Memory B cell (primary cell): Measurements from ENCODE around the gene DOCK6.
"Not testable (repeated sequence)": the region's sequence is repeated elsewhere in the genome, so short reads cannot be mapped to it uniquely, and the experiment has no call there.

Source experiments
- ATAC-seq: fragments of 150-1000 bp; cut with Tn5 transposase; 2 replicates; pipeline ENCODE4 v1.10.0; 2021; ENCODE audit warnings: low read depth, mild to moderate bottlenecking, moderate library complexity
- DNase-seq, 2 donors: peaks; one replicate each; pipeline ENCODE4 v3.0.0; 2022; ENCODE audit warnings: low spot score in 2 of 2
- H3K27ac Mint-ChIP-seq: one replicate; pipeline ENCODE4 v1.8.0; 2022; ENCODE audit warnings: mild to moderate bottlenecking, moderate library complexity, mixed read lengths
- H3K27me3 Mint-ChIP-seq: one replicate; pipeline ENCODE4 v1.8.0; 2022; ENCODE audit warnings: mixed read lengths
- H3K36me3 Mint-ChIP-seq: one replicate; pipeline ENCODE4 v1.8.0; 2022; ENCODE audit warnings: mild to moderate bottlenecking, mixed read lengths
- H3K4me1 Mint-ChIP-seq: one replicate; pipeline ENCODE4 v1.8.0; 2022; ENCODE audit warnings: mixed read lengths
- H3K4me3 Mint-ChIP-seq: one replicate; pipeline ENCODE4 v1.8.0; 2022; ENCODE audit warnings: mild to moderate bottlenecking, moderate library complexity, mixed read lengths
- H3K9me3 Mint-ChIP-seq: one replicate; pipeline ENCODE4 v1.8.0; 2022; ENCODE audit warnings: mixed read lengths

Gene DOCK6

DNA sequence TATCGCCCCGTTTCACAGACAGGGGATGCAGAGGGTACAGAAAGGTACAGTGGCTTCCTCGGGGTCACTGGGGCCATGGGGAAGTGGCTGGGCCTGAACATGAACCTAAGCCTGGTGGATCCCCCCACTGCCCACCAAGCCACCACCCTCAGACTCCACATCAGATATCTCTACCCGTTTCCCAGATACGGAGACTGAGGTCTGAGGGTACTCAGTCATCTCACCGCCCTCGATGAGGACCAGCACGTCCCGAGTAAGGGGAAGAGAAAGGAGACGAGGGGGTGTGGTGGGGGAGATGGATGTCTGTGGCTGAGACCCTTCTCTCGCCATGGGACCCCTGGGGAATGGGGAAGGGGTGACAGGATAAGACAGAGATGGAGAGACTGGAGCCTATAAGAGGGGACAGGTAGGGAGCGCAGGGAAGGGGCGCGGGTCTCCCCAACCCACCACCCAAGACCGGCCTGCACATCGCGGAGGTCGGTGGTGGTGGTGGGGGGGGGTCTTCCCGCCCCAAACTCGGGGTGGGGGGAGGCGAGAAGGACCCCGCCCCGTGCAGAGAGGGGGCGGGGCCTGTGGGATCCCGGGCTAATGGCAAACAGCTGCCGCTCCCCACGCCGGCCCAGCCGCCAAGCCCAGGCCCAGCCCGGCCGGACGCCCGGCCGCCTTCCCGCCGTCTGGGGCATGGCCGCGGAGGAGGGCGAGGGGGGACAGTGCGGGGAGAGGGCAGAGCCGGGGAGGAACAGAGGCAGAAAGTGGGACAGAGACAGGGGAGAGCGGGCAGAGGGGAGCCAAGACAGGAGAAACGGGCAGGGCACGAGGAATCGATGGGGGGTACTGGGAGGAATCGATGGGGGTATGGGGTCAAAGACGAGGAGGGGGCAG, 65.7 kb downstream of the DOCK6 start:
- Mint-ChIP-seq H3K4me1 (peaks cover 13% of the 10 kb centered on the region), H3K27ac (no peak overlapping the region)
- ATAC-seq = no peak

DNA sequence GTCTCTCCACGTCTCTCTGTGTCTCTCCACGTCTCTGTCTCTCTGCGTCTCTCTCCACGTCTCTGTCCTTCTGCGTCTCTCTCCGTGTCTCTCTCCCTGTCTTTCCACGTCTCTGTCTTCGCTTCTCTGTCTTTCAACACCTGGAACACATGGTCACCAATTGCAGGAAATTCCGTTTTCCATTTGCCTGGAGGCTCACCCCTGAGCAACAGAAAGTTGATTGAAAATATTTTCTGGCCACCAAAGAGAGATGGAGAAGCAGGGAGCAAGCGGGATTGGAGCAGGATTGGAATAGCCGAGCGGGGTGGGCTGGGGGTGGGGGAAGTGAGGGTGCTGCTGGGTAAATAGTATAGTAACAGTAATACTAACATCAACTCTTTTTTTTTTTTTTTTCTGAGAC, 66.6 kb downstream of the DOCK6 start:
- Mint-ChIP-seq H3K4me1 (peaks cover 13% of the 10 kb centered on the region), H3K36me3 (peaks cover 1% of the 10 kb centered on the region), H3K27ac (no peak overlapping the region), H3K9me3 (no peaks in the 10 kb centered on the region), H3K4me3 (peak overlapping the region; percentile 9), H3K27me3 (peaks cover 16% of the 10 kb centered on the region)
- DNase-seq = no peak
- no peak for ATAC-seq

More for the DNA sequence above, 65.7 kb downstream of the DOCK6 start:
- Mint-ChIP-seq H3K36me3 (peaks cover 1% of the 10 kb centered on the region), H3K9me3 (no peaks in the 10 kb centered on the region), H3K27me3 (peaks cover 16% of the 10 kb centered on the region), H3K4me3 (peak overlapping the region; percentile 81)
- peak in 1 of 2 donors; percentile 32 for DNase-seq

DNA sequence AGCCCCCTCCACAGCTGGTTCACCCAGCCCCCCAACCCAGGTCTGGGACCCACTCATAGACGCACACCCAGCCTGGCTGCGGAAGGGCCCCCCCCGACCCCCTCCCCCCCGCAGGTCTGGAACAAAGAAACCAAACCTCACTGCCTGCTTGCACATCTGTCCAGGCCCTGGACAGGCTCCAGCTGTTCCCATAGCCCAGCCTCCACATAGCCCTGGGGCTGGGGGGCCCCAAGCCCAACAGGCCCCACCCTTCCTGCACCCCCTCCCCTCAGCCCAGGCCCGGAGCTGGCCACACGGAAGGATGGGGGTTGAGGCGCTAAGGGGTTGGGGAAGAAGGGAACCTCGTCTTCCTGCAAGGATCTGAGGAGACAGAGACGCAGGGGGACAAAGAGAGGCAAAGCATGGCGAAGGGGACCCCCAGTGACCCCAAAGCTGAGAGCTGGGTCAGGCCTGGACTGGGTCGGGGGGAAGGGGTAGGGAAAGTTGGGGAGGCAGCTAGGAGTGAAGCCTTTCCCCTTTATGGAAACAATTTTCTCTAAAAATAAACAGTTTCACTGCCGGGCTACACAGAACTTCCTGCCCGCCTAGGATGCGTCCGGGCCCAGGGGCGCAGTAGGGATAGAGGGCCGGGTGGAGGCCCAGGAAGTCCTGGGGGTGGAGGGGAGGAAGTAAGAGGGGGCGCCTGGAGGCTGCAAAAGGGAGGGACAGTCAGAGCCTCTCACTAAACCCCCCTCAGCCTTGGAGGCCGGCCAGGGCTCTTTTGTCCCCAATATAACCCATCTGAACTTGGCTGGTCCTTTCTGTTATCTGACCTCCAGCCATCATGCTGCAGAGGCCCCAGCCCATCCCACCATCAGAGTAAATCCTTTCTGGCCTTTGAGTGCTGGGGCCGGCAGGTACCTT, 67.4 kb downstream of the DOCK6 start:
- H3K9me3 Mint-ChIP-seq = no peaks in the 10 kb centered on the region
- peaks cover 13% of the 10 kb centered on the region for H3K4me1 Mint-ChIP-seq
- H3K4me3 Mint-ChIP-seq = no peak overlapping the region
- H3K27me3 Mint-ChIP-seq = peaks cover 16% of the 10 kb centered on the region
- peaks cover 1% of the 10 kb centered on the region for H3K36me3 Mint-ChIP-seq
- no peak overlapping the region for H3K27ac Mint-ChIP-seq
- ATAC-seq = no peak
- DNase-seq = no peak

DNA sequence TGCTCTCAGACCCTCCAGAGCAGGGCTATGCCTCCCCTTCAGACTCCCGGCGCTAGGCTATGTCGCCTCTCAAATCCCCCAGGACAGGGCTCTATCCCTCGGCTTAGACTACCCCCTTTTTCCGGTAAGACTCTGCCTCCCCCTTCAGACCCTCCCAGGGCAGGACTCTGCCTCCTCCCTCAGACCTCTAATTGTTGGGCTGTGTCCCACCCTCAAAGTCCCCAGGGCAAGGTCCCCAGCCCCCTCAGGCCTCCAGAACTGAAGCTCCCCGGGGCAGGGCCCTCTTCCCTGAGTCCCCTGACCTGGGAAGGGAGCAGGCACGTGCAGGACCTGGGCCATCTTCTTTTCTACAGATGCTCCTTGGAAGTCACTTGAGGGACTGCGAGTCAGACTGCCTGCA, 68.2 kb downstream of the DOCK6 start:
- no peak overlapping the region for H3K27ac Mint-ChIP-seq
- no peak overlapping the region for H3K4me3 Mint-ChIP-seq

DNA sequence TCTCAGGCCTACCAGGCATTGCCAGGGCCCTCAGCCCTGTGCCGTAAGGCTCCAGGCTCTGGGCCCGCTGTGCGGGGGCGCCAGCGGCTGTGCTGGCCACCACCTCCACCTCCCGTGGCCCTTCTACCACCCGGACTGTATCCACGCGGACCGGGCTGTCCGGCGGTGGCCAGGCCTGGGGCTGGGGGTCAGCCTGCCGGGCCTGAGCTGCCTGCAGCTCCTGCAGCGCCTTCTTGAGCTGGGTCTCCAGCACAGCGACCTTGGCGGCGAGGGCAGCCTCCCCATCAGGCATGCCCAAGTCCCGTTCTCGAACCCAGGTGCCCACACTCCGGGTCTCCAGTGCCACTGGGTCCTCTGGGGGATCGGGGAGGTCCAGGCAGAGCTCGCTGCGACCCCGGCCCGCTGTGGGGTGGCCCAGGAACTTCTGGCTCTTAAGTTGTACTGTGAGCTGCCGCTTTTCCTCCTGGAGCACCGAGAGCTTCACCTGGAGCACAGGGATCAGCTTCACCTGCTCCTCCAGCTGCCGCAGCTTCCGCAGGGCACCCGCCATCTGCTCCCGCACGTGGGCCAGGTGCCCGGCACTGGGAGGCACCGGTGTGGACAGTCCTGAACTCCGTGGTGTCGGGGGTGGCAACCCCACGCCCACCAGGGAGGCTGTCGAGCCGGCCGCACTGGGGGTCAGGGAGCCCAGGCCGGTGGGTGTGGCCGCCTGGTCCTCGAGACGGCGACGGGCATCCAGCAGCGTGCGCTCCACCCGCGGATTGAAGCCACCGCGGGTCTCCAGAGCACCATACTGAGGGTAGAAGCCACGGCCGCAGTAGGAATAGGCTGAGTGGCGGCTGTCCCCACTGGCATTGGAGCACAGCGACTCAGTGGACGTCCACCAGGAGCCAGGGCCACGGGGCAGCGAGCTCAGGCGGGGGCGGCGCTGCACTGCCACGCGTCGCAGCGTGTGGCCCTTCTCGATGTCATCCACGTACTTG, 69.1 kb downstream of the DOCK6 start:
- no peak for ATAC-seq
- H3K4me1 Mint-ChIP-seq = peaks cover 13% of the 10 kb centered on the region
- peaks cover 1% of the 10 kb centered on the region for H3K36me3 Mint-ChIP-seq
- H3K4me3 Mint-ChIP-seq = no peak overlapping the region
- H3K27me3 Mint-ChIP-seq = peaks cover 16% of the 10 kb centered on the region
- no peak overlapping the region for H3K27ac Mint-ChIP-seq
- H3K9me3 Mint-ChIP-seq = no peaks in the 10 kb centered on the region
- DNase-seq = no peak

More for the DNA sequence above, 68.2 kb downstream of the DOCK6 start:
- Mint-ChIP-seq H3K4me1 (peaks cover 13% of the 10 kb centered on the region), H3K27me3 (peaks cover 16% of the 10 kb centered on the region), H3K36me3 (peaks cover 1% of the 10 kb centered on the region), H3K9me3 (no peaks in the 10 kb centered on the region)
- DNase-seq = no peak
- ATAC-seq = no peak

DNA sequence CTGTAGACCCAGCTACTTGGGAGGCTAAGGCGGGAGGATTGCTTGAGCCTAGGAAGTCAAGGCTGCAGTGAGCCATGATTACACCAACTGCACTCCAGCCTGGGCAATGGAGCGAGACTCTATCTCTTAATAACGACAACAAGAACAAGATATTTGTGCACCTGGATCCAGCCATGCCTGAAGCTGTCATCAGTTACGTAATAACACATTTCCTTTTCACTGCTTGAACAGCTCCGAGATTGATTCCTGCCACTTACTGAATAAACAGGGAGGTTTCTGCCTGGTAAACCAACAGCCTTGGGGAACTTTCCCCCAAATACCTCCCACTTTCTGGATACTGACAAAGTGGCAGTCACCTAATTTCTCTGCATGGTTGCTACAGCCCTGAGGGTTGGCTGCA, 70.4 kb downstream of the DOCK6 start:
- Mint-ChIP-seq H3K36me3 (peaks cover 1% of the 10 kb centered on the region), H3K27ac (no peak overlapping the region), H3K4me1 (peaks cover 8% of the 10 kb centered on the region), H3K9me3 (no peaks in the 10 kb centered on the region), H3K4me3 (no peak overlapping the region), H3K27me3 (peaks cover 13% of the 10 kb centered on the region)
- ATAC-seq = peak; percentile 45
- DNase-seq = no peak

DNA sequence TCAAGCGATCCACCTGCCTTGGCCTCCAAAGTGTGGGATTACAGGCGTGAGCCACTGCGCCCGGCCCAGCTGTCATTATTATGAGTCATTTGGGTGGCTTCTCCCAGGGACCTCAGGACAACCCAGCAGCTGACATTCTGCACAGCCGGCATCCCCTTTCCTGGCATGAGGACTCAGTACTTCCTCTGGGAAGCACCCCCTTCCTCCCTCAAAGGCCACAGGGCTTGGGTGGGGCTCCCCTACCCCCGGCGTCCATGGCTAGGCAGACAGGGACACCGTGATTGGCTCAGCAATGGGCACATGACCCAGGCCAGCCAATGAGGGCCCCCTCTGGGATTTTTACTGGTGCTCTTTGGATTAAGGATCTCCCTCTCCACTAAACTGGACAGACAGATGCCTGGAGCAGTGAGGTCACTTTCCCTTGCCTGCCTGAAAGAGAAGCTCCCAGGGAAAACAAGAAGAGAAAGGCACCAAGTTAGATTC, 71.0 kb downstream of the DOCK6 start:
- DNase-seq = no peak
- ATAC-seq = no peak
- Mint-ChIP-seq H3K27me3 (peaks cover 14% of the 10 kb centered on the region), H3K36me3 (no peaks in the 10 kb centered on the region), H3K4me1 (peaks cover 3% of the 10 kb centered on the region), H3K9me3 (no peaks in the 10 kb centered on the region), H3K27ac (no peak overlapping the region), H3K4me3 (no peak overlapping the region)

DNA sequence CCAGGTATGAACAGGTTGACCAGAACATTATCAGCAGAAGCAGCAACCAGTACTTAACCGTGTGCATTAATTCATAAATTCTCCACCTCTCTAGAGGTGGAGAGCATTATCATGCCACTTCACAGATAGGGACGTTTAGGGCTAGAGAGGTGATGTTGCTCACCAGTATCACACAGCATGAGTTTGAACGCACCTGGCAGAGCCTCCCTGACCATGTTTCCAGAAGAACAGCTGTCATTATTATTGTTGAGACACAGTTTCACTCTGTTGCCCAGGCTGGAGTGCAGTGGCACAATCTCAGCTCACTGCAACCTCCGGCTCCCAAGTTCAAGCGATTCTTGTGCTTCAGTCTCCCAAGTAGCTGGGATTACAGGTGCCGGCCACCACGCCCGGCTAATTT, 71.8 kb downstream of the DOCK6 start:
- Mint-ChIP-seq H3K27ac (no peak overlapping the region), H3K27me3 (peaks cover 14% of the 10 kb centered on the region), H3K36me3 (no peaks in the 10 kb centered on the region), H3K4me3 (no peak overlapping the region), H3K4me1 (peaks cover 1% of the 10 kb centered on the region), H3K9me3 (no peaks in the 10 kb centered on the region)
- DNase-seq (no peak), ATAC-seq (no peak)

DNA sequence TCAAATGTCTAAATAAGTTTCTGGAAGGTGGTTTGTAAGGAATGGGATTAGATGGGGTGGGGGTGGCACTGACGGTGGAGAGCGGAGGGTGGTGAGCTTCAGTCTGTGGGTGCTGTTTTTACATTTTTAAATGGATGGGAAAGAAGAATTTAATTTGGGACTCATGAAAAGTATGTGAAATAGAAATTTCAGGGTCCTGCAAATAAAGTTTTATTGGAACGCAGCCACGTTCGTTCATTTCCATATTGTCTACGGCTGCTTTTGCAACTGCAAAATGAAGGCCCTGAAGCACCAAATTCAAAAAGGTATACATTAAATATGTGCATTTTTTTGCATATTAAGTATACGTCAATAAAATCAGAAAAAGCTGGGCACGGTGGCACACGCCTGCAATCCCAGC, 74.9 kb downstream of the DOCK6 start:
- Mint-ChIP-seq H3K27ac (no peak overlapping the region), H3K36me3 (no peaks in the 10 kb centered on the region), H3K9me3 (no peaks in the 10 kb centered on the region), H3K4me3 (no peak overlapping the region), H3K27me3 (peaks cover 13% of the 10 kb centered on the region), H3K4me1 (no peaks in the 10 kb centered on the region)
- no peak for DNase-seq
- no peak for ATAC-seq

DNA sequence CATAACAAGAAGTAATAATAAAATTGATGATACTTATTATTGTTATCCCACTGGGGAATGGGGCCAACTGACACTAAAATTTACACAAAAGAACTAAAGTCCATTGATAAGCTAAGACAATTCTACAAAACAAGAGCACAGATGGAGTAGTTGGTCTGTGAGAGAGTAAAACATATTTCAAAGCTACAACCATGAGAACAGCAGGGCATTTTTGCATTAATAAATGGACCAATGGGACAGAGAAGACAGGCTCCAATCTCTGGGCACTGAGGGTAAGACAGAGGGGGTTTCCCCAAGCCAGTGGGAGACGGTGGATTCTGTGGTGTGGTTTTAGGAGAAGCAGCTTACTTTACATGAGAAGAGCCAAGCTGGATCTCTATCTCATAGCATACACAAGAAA, 79.3 kb downstream of the DOCK6 start:
- Mint-ChIP-seq H3K27ac (no peak overlapping the region), H3K36me3 (no peaks in the 10 kb centered on the region), H3K27me3 (peaks cover 21% of the 10 kb centered on the region), H3K4me3 (no peak overlapping the region), H3K4me1 (peaks cover 9% of the 10 kb centered on the region), H3K9me3 (no peaks in the 10 kb centered on the region)
- no peak for DNase-seq
- no peak for ATAC-seq

DNA sequence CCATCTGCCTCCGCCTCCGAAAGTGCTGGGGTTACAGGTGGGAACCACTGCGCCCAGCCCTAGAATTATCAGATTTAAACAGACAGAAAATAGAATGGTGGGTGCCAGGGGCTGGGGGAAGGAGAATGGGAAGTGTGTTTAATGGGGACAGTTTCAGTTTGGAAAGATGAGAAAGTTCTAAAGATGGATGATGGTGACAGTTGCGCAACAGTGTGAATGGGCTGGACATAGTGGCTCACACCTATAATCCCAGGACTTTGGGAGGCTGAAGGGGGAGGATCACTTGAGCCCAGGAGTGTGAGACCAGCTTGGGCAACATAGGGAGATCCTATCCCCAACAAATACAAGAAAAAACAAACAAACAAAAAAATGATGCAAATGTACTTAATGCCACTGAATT, 80.8 kb downstream of the DOCK6 start:
- Mint-ChIP-seq H3K27ac (no peak overlapping the region), H3K9me3 (no peaks in the 10 kb centered on the region), H3K36me3 (no peaks in the 10 kb centered on the region), H3K27me3 (peaks cover 23% of the 10 kb centered on the region), H3K4me1 (peaks cover 9% of the 10 kb centered on the region), H3K4me3 (no peak overlapping the region)
- ATAC-seq (no peak), DNase-seq (no peak)

DNA sequence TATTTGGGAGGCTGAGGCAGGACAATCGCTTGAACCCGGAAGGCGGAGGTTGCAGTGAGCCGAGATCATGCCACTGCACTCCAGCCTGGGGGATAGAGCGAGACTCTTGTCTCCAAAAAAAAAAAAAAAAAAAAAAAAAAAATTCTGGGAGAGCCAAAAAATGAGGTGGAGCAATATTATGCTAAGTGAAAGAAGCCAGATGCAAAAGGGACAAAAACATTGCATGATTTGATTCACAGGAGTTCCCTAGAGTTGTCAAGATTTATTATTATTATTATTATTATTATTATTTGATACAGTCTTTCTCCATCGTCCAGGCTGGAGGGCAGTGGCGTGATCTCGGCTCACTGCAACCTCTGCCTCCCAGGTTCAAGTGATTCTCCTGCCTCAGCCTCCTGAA, 81.3 kb downstream of the DOCK6 start:
- H3K4me3 Mint-ChIP-seq, ATAC-seq, H3K36me3 Mint-ChIP-seq, H3K27ac Mint-ChIP-seq, DNase-seq, H3K4me1 Mint-ChIP-seq, H3K9me3 Mint-ChIP-seq: not testable (repeated sequence)
- H3K27me3 Mint-ChIP-seq = peaks cover 20% of the 10 kb centered on the region

DNA sequence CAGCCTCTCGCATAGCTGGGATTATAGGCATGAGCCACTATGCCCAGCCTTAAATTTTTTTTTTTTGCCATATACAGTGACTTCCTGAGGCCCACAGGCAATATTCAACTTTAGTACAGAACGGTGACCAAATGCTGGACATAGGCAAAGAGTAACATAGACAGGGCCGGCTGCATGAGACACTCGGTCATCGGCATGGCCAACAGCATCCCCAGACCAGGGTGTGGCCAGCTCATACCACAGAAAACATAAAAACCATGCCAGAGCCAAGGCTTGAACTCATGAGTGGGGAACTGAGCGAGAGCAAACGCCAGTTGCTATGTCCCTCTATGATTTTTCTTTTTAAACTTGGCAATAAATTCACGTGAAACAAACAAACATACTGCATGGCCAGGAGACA, 82.0 kb downstream of the DOCK6 start:
- Mint-ChIP-seq H3K27me3 (peaks cover 19% of the 10 kb centered on the region), H3K4me3 (peak overlapping the region; percentile 66), H3K9me3 (no peaks in the 10 kb centered on the region), H3K36me3 (no peaks in the 10 kb centered on the region), H3K4me1 (peaks cover 9% of the 10 kb centered on the region), H3K27ac (no peak overlapping the region)
- DNase-seq = no peak
- no peak for ATAC-seq
